HG03159 (cell line): ENCODE measurements around the gene PRORP.
"Not testable (repeated sequence)": the region's sequence is repeated elsewhere in the genome, so short reads cannot be mapped to it uniquely, and the experiment has no call there.

ENCODE experiments used
- ATAC-seq: cut with Tn5 transposase; IDR thresholded peaks from one replicate; pipeline ENCODE4 v1.9.1; 2021; ENCODE audit warnings: mild to moderate bottlenecking, moderate library complexity; ENCODE audit not compliant: unreplicated experiment

The PRORP gene

DNA sequence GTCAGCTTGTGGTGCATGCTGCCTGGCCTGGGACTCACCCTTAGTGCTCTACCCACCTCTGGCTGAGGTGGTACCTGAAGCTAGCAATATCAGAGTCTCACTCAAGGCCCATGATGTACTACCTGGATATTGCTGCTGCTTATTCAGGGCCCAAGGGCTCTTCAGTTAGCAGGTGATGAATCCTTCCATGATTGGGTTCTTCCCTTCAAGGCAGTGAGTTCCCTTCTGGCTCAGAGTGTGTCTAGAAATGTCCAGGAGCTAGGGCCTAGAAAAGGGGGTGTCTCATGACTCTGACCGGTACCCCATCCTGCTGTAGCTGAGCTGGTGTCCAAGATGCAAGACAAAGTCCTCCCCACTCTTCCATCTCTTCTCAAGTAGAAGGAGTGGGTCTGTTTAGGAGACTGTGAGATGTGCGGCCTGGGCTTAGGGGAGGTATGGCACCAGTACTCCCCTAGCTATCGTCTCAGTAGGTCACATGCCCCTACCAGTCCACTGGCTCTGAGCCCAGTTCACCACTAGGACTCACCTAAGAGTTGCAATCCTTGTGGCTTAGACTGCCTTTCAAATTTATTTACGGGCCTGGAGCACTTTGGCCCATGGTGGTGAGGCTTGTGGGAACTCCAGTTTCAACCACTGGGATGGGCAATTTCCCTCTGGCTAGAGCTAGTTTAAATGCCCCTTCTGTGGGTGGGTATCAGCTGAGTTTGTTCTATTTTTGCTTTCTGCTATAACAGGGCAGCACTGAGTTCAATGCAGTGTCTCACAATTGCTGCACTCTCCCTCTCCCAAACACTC lies 12.2 kb downstream of the PRORP start:
- ATAC-seq = no peak

DNA sequence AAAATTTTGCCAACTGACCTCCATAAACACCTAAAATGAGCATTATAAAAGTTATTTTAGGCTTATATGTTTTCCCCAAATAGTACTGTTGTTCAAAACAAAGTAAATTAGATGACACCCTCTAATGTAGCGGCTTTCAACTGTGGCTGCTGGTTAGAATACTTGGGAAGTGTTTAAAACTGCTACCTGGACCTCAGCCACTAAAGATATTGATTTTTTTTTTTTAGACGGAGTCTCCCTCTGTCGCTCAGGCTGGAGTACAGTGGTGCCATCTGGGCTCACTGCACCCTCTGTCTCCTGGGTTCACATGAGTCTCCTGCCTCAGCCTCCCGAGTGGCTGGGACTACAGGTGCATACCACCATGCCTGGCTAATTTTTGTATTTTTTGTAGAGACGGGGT lies 16.2 kb downstream of the PRORP start:
- ATAC-seq = no peak

GRCh38 chr14:35140718-35141581 lies 18.6 kb downstream of the PRORP start:
- ATAC-seq = no peak

DNA sequence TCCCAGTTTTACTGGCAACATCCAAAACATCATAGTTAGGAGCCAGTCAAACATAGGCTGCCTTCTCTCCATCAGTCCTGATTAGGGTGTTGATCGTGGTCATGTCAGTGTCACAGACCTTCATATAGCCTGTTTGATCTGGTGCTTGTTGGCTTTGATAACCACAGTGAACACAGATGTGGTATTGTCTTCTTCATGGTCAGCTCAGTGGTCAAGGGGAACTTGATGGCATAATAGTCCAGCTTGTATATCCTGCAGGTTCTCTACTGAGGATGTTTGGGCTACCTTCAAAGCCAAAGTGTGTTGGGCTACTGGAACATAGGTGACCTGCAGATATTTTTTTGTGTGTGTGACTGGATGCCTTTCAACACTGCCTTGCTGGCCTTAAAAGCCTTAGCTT lies 21.7 kb downstream of the PRORP start:
- no peak for ATAC-seq

DNA sequence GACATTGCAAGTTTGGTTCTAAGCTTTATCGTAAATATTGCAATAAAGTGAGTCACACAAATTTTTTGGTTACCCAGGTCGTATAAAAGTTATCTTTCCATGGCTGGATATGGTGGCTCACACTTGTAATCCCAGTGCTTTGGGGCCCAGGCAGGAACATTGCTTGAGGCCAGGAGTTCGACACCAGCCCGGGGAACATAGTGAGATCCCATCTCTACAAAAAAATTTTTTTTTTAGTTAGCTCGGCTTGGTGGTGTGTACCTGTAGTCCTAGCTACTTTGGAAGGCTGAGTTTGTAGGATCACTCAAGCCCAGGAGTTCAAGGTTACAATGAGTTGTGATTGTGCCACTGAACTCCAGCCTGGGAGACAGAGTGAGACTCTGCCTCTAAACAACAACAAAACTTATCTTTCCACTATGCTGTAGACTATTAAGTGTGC lies 24.4 kb downstream of the PRORP start:
- ATAC-seq = no peak

- no peak for ATAC-seq
Observed at GRCh38 chr14:35147186-35147585, 24.8 kb downstream of the PRORP start.

- ATAC-seq = no peak
Observed at GRCh38 chr14:35147711-35148110, 25.4 kb downstream of the PRORP start.

DNA sequence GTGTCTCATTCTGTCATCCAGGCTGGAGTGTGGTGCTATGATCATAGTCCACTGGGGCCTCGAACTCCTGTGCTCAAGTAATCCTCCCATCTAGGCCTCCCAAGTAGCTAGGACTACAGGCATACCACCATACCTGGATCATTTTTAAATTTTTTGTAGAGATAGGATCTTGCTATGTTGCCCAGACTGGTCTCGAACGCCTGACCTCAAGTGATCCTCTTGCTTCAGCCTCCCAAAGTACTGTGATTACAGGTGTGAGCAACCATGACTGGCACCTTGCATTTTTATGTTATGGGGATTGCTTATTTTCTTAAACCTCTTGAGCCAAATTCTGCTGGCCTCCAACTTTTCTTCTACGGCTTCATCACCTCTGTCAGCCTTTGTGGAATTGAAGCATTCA lies 26.9 kb downstream of the PRORP start:
- no peak for ATAC-seq

GRCh38 chr14:35152531-35152930 lies 30.2 kb downstream of the PRORP start:
- ATAC-seq = not testable (repeated sequence)

DNA sequence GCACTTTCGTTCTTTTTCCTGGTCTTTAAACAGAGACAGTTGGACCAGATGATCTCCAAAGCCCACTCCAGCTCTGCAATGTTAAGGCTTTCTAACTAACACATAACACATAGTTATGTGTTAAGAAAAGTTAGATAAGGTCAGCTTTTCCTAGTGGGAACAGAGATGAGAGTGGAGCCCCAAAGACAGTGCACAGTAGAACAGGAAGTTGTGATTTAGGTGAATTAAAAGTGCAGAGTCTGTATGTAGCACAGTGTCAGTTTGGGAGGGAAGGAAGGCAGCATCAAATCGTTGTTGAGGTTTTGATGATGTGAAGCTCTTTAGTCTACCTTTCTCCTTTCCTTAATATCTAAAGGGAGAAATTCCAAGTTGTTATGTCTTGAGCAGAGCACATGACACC lies 31.7 kb downstream of the PRORP start:
- ATAC-seq = no peak

DNA sequence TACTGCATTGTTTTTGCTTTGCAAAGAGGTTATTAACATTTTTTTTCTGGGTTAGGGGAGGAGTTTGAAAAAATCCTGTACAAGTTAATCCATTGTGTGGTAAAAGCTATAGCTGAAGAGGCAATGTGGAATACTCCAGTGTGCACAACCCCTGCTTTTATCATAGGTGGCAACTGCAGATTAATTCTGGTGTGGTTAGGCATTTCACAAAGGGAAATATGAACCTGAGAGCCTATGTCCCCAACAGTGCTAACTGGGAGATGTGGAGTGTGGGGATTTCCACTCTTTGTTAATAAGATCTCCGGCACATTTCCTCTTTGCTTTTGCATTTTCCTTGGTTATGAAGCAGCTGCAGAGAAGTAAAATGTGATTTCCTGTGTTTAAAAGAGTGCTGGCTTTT lies 33.6 kb downstream of the PRORP start:
- no peak for ATAC-seq

DNA sequence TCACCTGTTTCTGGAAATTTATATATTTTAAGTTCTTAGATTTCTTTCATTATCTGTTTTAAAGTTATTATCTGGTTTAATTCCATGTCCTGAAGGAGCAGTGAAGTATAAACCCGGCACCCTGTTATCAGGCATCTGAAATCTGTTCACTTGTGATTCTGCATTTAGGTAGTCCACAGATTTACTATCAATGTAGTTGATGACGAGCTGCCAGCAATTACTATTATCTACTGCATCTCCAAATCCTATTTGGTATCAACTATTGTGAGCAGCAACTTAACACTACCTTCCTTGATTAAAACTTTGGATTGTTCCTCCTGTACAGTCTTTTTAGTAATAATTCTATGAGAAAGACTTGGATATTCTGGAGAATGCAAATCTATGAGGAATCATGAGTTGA lies 36.1 kb downstream of the PRORP start:
- no peak for ATAC-seq

GRCh38 chr14:35158951-35159653 lies 36.8 kb downstream of the PRORP start:
- no peak for ATAC-seq

- no peak for ATAC-seq
Observed at GRCh38 chr14:35159742-35160409, 37.5 kb downstream of the PRORP start.

- no peak for ATAC-seq
Observed at GRCh38 chr14:35161231-35161630, 38.9 kb downstream of the PRORP start.

GRCh38 chr14:35163384-35163783 lies 41.0 kb downstream of the PRORP start:
- ATAC-seq = no peak

DNA sequence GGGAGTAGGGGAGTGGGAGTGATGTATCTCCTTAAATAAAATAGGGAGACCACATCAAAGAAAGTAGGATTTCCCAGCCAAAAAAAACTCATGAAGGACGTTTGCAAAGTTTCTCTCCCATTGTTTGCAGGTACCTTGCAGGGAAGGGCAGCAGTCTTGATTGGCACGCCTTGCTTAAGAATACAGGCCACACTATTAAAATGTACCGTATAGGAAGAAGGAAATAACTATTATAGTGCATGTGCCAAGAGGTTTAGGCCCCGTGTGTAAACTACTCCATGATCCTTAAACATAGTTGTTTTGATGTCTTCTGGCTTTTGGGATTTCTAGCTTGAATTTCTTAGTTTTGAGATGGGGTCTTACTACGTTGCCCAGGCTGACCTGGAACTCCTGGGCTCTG lies 42.5 kb downstream of the PRORP start:
- no peak for ATAC-seq

DNA sequence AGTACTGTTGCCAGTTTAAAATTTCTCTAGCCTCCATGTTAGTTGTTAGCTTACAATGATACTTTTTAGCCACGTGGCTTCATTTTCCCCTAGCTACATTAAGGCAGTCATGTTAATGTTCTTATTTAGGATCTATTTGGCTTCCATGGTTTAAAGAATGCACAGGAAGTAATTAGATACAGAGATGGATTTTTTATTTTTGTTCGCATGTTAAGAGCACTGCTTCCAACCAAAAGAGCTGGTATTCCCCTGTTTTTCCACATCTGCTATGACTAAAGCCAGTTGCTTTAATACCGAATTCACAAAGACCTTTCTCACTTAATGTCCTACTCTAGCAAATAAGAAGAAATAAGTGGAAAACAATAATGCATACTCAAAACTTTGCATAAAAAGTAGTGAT lies 45.1 kb downstream of the PRORP start:
- ATAC-seq = no peak
